Mesendoderm (in vitro differentiated cells): ENCODE data around the gene COX4I2.

Source experiments
- DNase-seq: peaks from one replicate; pipeline ENCODE4 v3.0.0; 2013
- H2AK5ac ChIP-seq: 2 replicates; pipeline ENCODE4 v1.6.1; 2013; ENCODE audit warnings: low read length, inconsistent platforms
- H2BK120ac ChIP-seq: 2 replicates; pipeline ENCODE4 v1.6.1; 2013; ENCODE audit warnings: low read depth, mild to moderate bottlenecking, low read length, moderate library complexity, mixed read lengths
- H2BK15ac ChIP-seq: replicated peaks from 2 replicates; pipeline ENCODE4 v1.6.1; 2013; ENCODE audit warnings: low read depth, mild to moderate bottlenecking, moderate library complexity
- H2BK5ac ChIP-seq: 2 replicates; pipeline ENCODE4 v1.6.1; 2013; ENCODE audit warnings: low read length, inconsistent platforms
- H3K18ac ChIP-seq: 2 replicates; pipeline ENCODE4 v1.6.1; 2013; ENCODE audit warnings: mild to moderate bottlenecking, low read length, mixed read lengths
- H3K23ac ChIP-seq: one replicate; pipeline ENCODE4 v1.6.1; 2013; ENCODE audit warnings: low read length
- H3K27ac ChIP-seq: 2 replicates; pipeline ENCODE4 v1.5.1; 2013; ENCODE audit warnings: low read depth, mild to moderate bottlenecking, inconsistent platforms, low read length, moderate library complexity
- H3K27me3 ChIP-seq: 2 replicates; pipeline ENCODE4 v1.6.1; 2013; ENCODE audit warnings: low read length, control low read depth, mild to moderate bottlenecking, inconsistent platforms; ENCODE audit not compliant: insufficient read depth, poor library complexity
- H3K36me3 ChIP-seq: 2 replicates; pipeline ENCODE4 v1.6.1; 2013; ENCODE audit warnings: low read length, inconsistent platforms; ENCODE audit not compliant: control insufficient read depth, insufficient read depth
- H3K4ac ChIP-seq: one replicate; pipeline ENCODE4 v1.6.1; 2013; ENCODE audit warnings: low read depth, mild to moderate bottlenecking, low read length, moderate library complexity
- H3K4me1 ChIP-seq: 2 replicates; pipeline ENCODE4 v1.6.1; 2013; ENCODE audit warnings: low read depth, low read length, inconsistent platforms; ENCODE audit not compliant: control insufficient read depth
- H3K4me2 ChIP-seq: 2 replicates; pipeline ENCODE4 v1.6.1; 2013; ENCODE audit warnings: low read length
- H3K4me3 ChIP-seq: 2 replicates; pipeline ENCODE4 v1.5.1; 2013; ENCODE audit warnings: mild to moderate bottlenecking, low read length
- H3K56ac ChIP-seq: one replicate; pipeline ENCODE4 v1.6.1; 2013; ENCODE audit warnings: low read length
- H3K79me1 ChIP-seq: 2 replicates; pipeline ENCODE4 v1.6.1; 2013; ENCODE audit warnings: low read length, inconsistent platforms
- H3K79me2 ChIP-seq: 2 replicates; pipeline ENCODE4 v1.6.1; 2013; ENCODE audit warnings: mild to moderate bottlenecking, low read length; ENCODE audit not compliant: control insufficient read depth, insufficient read depth
- H3K9ac ChIP-seq: 2 replicates; pipeline ENCODE4 v1.6.1; 2013; ENCODE audit warnings: low read length, inconsistent platforms
- H4K5ac ChIP-seq: one replicate; pipeline ENCODE4 v1.6.1; 2013; ENCODE audit warnings: low read length
- H4K8ac ChIP-seq: one replicate; pipeline ENCODE4 v1.6.1; 2013; ENCODE audit warnings: low read depth, mild to moderate bottlenecking, control low read depth, low read length, moderate library complexity
- WGBS: extraction: QIAGEN DNeasy Blood & Tissue Kit; methylation state at CpG from one replicate; pipeline ENCODE4 v1.1.7; 2013; ENCODE audit warnings: low lambda C conversion rate, missing lambda C conversion rate; ENCODE audit not compliant: insufficient coverage; ENCODE audit errors: extremely low coverage; 5-methylcytosine and 5-hydroxymethylcytosine counted together

COX4I2 gene

DNA sequence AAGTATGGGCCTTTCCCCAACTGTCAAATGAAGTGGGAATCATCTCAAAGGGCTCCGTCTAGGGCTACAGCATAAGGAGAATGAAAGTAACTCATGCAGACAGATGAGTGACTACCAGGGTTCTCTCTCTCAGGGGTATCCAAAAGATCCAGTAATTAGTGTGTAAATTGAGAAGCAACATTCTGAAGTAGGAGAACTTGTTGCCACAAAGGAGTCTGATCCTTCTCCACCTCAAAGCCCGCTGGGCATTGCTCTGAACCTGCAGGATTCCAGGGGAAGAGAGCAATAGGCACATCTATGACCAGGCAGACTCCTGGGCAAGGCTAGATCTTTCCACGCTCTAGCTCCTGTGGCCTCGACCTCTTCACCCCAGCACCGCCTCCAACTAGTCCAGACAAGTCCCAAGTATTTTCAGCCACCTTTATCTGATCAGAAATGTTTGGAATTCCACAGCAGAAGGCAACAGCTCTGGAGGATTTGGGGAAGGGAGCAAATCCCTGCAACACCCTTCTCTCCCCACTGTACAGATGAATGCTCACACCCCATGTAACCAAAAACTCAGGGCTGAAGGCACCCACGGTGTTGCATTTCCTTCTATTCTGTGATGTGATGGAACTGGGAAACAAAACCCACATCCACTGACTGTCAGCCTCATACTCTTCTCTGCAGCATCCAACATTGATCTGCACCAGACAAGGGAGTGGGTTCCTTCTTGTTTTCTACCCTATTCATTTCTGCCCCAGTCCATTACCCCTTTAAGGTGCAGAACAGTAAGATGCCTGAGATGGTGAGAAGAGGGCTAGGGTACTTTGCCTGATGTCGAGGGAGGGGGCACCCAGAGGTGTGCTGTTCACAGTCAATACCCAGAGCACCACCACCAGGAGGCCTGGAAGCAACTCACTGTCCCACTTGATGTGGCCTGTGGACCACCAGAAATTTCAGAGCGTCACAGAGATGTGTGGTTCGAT lies 41.0 kb downstream of the COX4I2 start:
- no peaks in the 10 kb centered on the region for H3K79me2 ChIP-seq
- H3K27ac ChIP-seq, result peak overlapping the region; percentile 51
- DNase-seq, result peak; percentile 90
- peaks cover 21% of the 10 kb centered on the region for H3K4me1 ChIP-seq
- H3K4me2 ChIP-seq, result no peak overlapping the region
- H3K23ac ChIP-seq, result no peak overlapping the region
- H2BK120ac ChIP-seq, result peak overlapping the region; percentile 4
- no peak overlapping the region for H4K5ac ChIP-seq
- peak overlapping the region; percentile 7 for H4K8ac ChIP-seq
- WGBS, result no CpG with 5 or more reads among the region's 9 CpGs
- peaks cover 10% of the 10 kb centered on the region for H3K79me1 ChIP-seq
- H3K27me3 ChIP-seq, result no peaks in the 10 kb centered on the region
- peak overlapping the region; percentile 7 for H2AK5ac ChIP-seq
- no peak overlapping the region for H3K4me3 ChIP-seq
- no peaks in the 10 kb centered on the region for H3K36me3 ChIP-seq
- H2BK5ac ChIP-seq, result peak overlapping the region; percentile 47
- H3K56ac ChIP-seq, result peak overlapping the region; percentile 57
- peak overlapping the region; percentile 55 for H3K18ac ChIP-seq
- H3K9ac ChIP-seq, result no peak overlapping the region
- H2BK15ac ChIP-seq, result no peak overlapping the region
- peak overlapping the region; percentile 62 for H3K4ac ChIP-seq

DNA sequence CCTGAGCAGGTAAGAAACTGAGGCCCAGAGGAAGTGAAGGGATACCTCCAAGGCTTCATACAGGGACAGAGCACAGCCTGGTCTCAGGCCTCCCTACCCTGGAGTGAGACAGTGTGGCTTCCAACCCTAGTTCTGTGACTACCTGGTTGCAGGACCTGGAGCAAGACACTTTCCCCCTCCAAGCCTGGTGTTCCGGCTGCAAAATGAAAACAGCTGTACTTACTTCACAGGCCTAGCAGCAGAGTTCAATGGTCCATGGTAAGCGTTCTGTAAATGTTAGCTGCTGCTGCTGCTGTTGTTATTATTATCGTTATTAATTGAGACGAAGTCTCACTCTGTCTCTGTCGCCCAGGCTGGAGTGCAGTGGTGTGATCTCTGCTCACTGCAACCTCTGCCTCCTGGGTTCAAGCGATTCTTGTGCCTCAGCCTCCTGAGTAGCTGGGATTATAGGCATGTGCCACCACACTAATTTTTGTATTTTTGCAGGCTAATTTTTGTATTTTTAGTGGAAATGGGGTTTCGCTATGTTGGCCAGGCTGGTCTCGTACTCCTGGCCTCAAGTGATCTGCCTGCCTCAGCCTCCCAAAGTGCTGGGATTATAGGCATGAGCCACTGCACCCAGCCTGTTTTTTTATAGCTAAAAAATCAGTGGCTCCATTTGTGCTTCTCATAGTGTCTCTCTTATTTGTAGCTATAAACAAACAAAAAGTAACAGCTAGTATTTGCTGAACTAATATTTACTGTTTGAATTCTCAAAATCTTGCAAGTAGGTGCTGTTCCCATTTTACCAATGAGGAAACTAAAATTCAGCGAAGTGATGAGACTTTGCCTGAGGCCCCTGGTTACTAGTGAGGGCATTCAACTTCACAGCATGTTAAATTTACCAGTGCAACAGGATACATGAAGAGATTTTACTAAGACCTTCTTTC lies 41.9 kb downstream of the COX4I2 start:
- H3K9ac ChIP-seq, result peak overlapping the region; percentile 29
- H4K5ac ChIP-seq, result no peak overlapping the region
- peak overlapping the region; percentile 55 for H3K18ac ChIP-seq
- no peak overlapping the region for H2BK15ac ChIP-seq
- no CpG with 5 or more reads among the region's 9 CpGs for WGBS
- no peak overlapping the region for H4K8ac ChIP-seq
- peaks cover 10% of the 10 kb centered on the region for H3K79me1 ChIP-seq
- DNase-seq, result no peak
- H2AK5ac ChIP-seq, result no peak overlapping the region
- no peak overlapping the region for H2BK120ac ChIP-seq
- H3K23ac ChIP-seq, result no peak overlapping the region
- no peaks in the 10 kb centered on the region for H3K27me3 ChIP-seq
- no peak overlapping the region for H3K4me3 ChIP-seq
- H3K27ac ChIP-seq, result no peak overlapping the region
- no peaks in the 10 kb centered on the region for H3K36me3 ChIP-seq
- H2BK5ac ChIP-seq, result no peak overlapping the region
- H3K56ac ChIP-seq, result peak overlapping the region; percentile 18
- H3K4me2 ChIP-seq, result no peak overlapping the region
- H3K4ac ChIP-seq, result peak overlapping the region; percentile 62
- H3K4me1 ChIP-seq, result peaks cover 21% of the 10 kb centered on the region
- H3K79me2 ChIP-seq, result no peaks in the 10 kb centered on the region

DNA sequence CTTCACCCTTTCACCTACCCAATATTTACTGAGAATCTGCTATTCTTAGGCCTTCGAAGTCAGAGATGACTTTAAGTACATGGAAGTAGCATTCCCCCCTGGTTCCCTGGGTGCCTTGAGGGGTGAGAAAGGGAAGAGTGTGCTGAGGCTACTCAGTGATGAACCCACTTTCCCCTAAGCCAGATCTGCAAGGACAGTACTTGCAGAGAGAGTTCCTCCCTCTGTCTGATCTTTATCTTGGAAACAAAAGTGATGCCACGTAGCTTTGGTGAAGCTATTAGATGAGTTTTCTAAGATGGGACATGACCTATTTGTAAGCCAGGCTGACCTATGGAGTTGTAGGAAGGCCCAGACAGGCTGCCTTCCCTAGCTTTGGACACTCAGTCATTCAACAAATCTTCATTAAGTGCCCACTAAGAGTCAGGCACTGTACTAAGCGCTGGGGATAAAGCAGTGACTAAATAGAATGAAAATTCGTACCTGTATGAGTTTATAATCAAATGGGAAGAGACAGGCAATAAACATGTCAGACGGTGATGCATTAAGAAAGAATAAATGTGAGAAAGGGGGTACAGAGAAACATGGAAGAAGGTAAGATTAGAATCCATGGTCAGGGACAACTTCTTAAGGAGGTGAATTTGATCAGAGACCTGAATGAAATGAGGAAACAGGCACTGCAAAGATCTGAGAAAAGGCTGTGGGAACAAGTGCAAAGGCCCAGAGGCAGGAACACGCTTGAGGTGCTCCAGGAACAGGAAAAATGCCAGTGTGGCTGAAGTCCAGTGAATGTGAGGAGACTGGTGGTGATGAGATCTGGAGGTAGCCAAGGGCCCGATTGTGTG lies 42.8 kb downstream of the COX4I2 start:
- Histone ChIP-seq H3K18ac (no peak overlapping the region), H3K56ac (no peak overlapping the region), H4K5ac (no peak overlapping the region), H3K9ac (no peak overlapping the region), H2BK15ac (no peak overlapping the region), H3K4me2 (no peak overlapping the region), H3K36me3 (no peaks in the 10 kb centered on the region), H3K4me1 (peaks cover 16% of the 10 kb centered on the region), H2BK120ac (no peak overlapping the region), H3K79me2 (no peaks in the 10 kb centered on the region), H3K27me3 (no peaks in the 10 kb centered on the region), H3K27ac (no peak overlapping the region), H3K4me3 (no peak overlapping the region), H2BK5ac (no peak overlapping the region), H2AK5ac (no peak overlapping the region), H3K4ac (no peak overlapping the region), H3K23ac (peak overlapping the region; percentile 35), H4K8ac (no peak overlapping the region), H3K79me1 (peaks cover 10% of the 10 kb centered on the region)
- peak; percentile 33 for DNase-seq
- WGBS, result no CpG with 5 or more reads among the region's 7 CpGs

DNA sequence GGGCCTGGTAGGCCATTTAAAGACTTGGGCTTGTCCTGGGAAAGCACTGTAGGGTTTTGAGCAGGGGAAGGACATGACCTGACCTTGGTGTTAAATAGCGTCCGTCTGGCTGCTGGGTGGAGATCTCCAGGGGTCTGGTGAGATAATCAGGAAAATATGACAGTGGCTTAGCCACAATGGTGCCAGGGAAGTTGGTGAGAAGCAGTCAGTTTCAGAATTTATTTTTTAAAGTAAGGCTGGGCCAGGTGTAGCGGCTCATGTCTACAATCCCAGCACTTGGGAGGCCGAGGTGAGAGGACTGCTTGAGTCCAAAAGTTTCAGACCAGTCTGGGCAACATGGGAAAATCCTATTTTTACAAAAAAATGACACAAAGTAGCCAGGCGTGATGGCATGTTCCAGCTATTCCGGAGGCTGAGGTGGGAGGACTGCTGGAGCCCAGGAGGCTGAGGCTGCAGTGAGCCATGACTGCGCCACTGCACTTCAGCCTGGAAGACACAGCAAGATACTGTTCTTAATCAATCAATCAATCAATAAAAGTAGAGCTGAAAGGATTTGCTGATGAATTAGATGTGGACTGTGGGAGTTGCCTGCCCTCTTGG lies 43.5 kb downstream of the COX4I2 start:
- no peak overlapping the region for H3K4me2 ChIP-seq
- no peaks in the 10 kb centered on the region for H3K36me3 ChIP-seq
- H4K8ac ChIP-seq, result no peak overlapping the region
- no peaks in the 10 kb centered on the region for H3K27me3 ChIP-seq
- H3K79me1 ChIP-seq, result peaks cover 8% of the 10 kb centered on the region
- H3K4me1 ChIP-seq, result peaks cover 9% of the 10 kb centered on the region
- H3K79me2 ChIP-seq, result no peaks in the 10 kb centered on the region
- no peak overlapping the region for H3K27ac ChIP-seq
- no peak overlapping the region for H3K56ac ChIP-seq
- no peak overlapping the region for H2AK5ac ChIP-seq
- H3K23ac ChIP-seq, result peak overlapping the region; percentile 35
- no peak overlapping the region for H4K5ac ChIP-seq
- H3K4ac ChIP-seq, result no peak overlapping the region
- no peak overlapping the region for H3K18ac ChIP-seq
- no peak overlapping the region for H2BK15ac ChIP-seq
- no CpG with 5 or more reads among the region's 7 CpGs for WGBS
- no peak overlapping the region for H3K9ac ChIP-seq
- no peak overlapping the region for H2BK120ac ChIP-seq
- H2BK5ac ChIP-seq, result no peak overlapping the region
- H3K4me3 ChIP-seq, result no peak overlapping the region
- DNase-seq, result no peak

DNA sequence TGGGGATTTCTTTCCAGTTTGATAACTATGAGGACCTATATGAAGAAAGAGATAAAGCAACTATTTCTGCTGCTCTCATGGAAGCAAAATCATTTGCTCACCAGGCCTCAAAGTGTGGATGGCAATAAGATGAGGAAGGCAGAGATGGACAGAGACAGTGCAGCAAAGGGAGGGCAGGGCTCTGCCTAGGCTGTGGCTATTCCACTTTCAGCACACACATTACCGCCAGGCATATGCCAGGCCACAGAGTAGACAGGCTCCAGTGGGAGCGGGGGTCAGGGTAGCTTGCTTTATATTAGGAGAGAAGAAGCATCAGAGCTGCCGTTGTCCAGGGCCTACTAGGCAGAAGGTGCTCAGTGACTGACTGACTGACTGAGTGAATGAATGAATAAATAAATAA lies 44.1 kb downstream of the COX4I2 start:
- no peaks in the 10 kb centered on the region for H3K27me3 ChIP-seq
- H3K36me3 ChIP-seq, result no peaks in the 10 kb centered on the region
- H3K4me1 ChIP-seq, result peaks cover 9% of the 10 kb centered on the region
- H3K79me1 ChIP-seq, result peaks cover 8% of the 10 kb centered on the region
- DNase-seq, result no peak
- H2BK15ac ChIP-seq, result no peak overlapping the region
- WGBS, result no CpG with 5 or more reads among the region's 3 CpGs
- no peak overlapping the region for H3K9ac ChIP-seq
- no peak overlapping the region for H2AK5ac ChIP-seq
- H3K18ac ChIP-seq, result no peak overlapping the region
- no peak overlapping the region for H4K8ac ChIP-seq
- H3K79me2 ChIP-seq, result no peaks in the 10 kb centered on the region
- no peak overlapping the region for H3K23ac ChIP-seq
- H2BK5ac ChIP-seq, result no peak overlapping the region
- H3K4me3 ChIP-seq, result no peak overlapping the region
- no peak overlapping the region for H3K56ac ChIP-seq
- no peak overlapping the region for H3K4me2 ChIP-seq
- H4K5ac ChIP-seq, result no peak overlapping the region
- H2BK120ac ChIP-seq, result no peak overlapping the region
- no peak overlapping the region for H3K27ac ChIP-seq
- H3K4ac ChIP-seq, result no peak overlapping the region
